Hematopoietic multipotent progenitor cell (in vitro differentiated cells): Measurements from ENCODE around the gene FAM13C. TPM values are rescaled to one million over a fixed set of nuclear protein-coding genes. Genes with fewer than 3 reads are reported as not detected.

ENCODE experiments used
- DNase-seq, 3 donors: peaks; one replicate each; pipeline ENCODE4 v3.0.0-alpha.2; 2011 to 2015; ENCODE audit warnings: low read depth in 2 of 3, low spot score in 2 of 3
- total RNA-seq: library from RNA; depleted of rRNA; stranded (reverse); fragments of >200 nt; gene quantifications from one replicate; pipeline ENCODE4 v1.2.3, GENCODE V29; 2012

FAM13C gene
- total RNA-seq, 1 donor: not detected

- DNase-seq: no peak
Measured at GRCh38 chr10:59320355-59320754, 42.0 kb downstream of the FAM13C start.

GRCh38 chr10:59319854-59320253 is 42.5 kb downstream of the FAM13C start:
- no peak for DNase-seq

GRCh38 chr10:59317066-59317465 is 45.3 kb downstream of the FAM13C start:
- no peak for DNase-seq

GRCh38 chr10:59315465-59315864 is 46.9 kb downstream of the FAM13C start:
- DNase-seq: no peak

- DNase-seq: no peak
Measured at GRCh38 chr10:59314268-59314667, 48.1 kb downstream of the FAM13C start.

- no peak for DNase-seq
Measured at GRCh38 chr10:59312247-59312646, 50.1 kb downstream of the FAM13C start.

- no peak for DNase-seq
Measured at GRCh38 chr10:59311025-59311424, 51.3 kb downstream of the FAM13C start.

GRCh38 chr10:59310324-59310914 is 51.9 kb downstream of the FAM13C start:
- DNase-seq: no peak

GRCh38 chr10:59304521-59305097 is 57.7 kb downstream of the FAM13C start:
- no peak for DNase-seq

- DNase-seq: no peak
Measured at GRCh38 chr10:59303018-59303417, 59.3 kb downstream of the FAM13C start.

- DNase-seq: no peak
Measured at GRCh38 chr10:59302381-59302780, 60.0 kb downstream of the FAM13C start.

- DNase-seq: no peak
Measured at GRCh38 chr10:59301067-59301754, 61.1 kb downstream of the FAM13C start.

GRCh38 chr10:59300386-59300785 is 62.0 kb downstream of the FAM13C start:
- no peak for DNase-seq

GRCh38 chr10:59299933-59300332 is 62.4 kb downstream of the FAM13C start:
- no peak for DNase-seq

GRCh38 chr10:59290448-59290847 is 71.9 kb downstream of the FAM13C start:
- DNase-seq: peak in 1 of 3 donors; percentile 12

GRCh38 chr10:59289853-59290252 is 72.5 kb downstream of the FAM13C start:
- DNase-seq: no peak

- DNase-seq: no peak
Measured at GRCh38 chr10:59287587-59288255, 74.6 kb downstream of the FAM13C start.

- no peak for DNase-seq
Measured at GRCh38 chr10:59285848-59286247, 76.5 kb downstream of the FAM13C start.

GRCh38 chr10:59285073-59285472 is 77.3 kb downstream of the FAM13C start:
- DNase-seq: no peak

- no peak for DNase-seq
Measured at GRCh38 chr10:59284118-59284975, 78.0 kb downstream of the FAM13C start.
